Mesodermal cell (in vitro differentiated cells): ENCODE data around the gene PINLYP.
"Not testable (repeated sequence)": the region's sequence is repeated elsewhere in the genome, so short reads cannot be mapped to it uniquely, and the experiment has no call there.

Experiments
- H3K27ac ChIP-seq: 2 replicates; pipeline ENCODE4 v1.7.0; 2013; ENCODE audit warnings: mild to moderate bottlenecking, low read depth, low read length, moderate library complexity; ENCODE audit not compliant: severe bottlenecking
- H3K36me3 ChIP-seq: 2 replicates; pipeline ENCODE4 v1.7.1; 2013; ENCODE audit warnings: mild to moderate bottlenecking, low read length, moderate library complexity; ENCODE audit not compliant: control insufficient read depth, insufficient read depth
- H3K4me1 ChIP-seq: one replicate; pipeline ENCODE4 v1.7.1; 2013; ENCODE audit warnings: mild to moderate bottlenecking, low read length; ENCODE audit not compliant: insufficient read depth, control insufficient read depth, poor library complexity, severe bottlenecking
- H3K4me3 ChIP-seq: 2 replicates; pipeline ENCODE4 v1.7.0; 2013; ENCODE audit warnings: low read length, control low read depth, mild to moderate bottlenecking; ENCODE audit not compliant: insufficient read depth, poor library complexity, severe bottlenecking; ENCODE audit errors: extremely low read depth
- H3K9me3 ChIP-seq: 2 replicates; pipeline ENCODE4 v1.7.1; 2013; ENCODE audit warnings: mild to moderate bottlenecking, low read length, moderate library complexity; ENCODE audit not compliant: control insufficient read depth
- WGBS, 2 experiments: methylation state at CpG; one replicate each; pipeline ENCODE4 v1.1.5; 2013; ENCODE audit warnings: missing lambda C conversion rate in 2 of 2; ENCODE audit not compliant: insufficient coverage in 2 of 2; 5-methylcytosine and 5-hydroxymethylcytosine counted together

PINLYP gene

GRCh38 chr19:43584484-43584883 lies 8.9 kb downstream of the PINLYP start:
- no peaks in the 10 kb centered on the region for H3K9me3 ChIP-seq
- 100% methylated on average over 1 of the region's 1 CpG for WGBS, 2 experiments
- no peaks in the 10 kb centered on the region for H3K4me1 ChIP-seq
- H3K4me3 ChIP-seq, result no peak overlapping the region
- no peak overlapping the region for H3K27ac ChIP-seq
- peaks cover 21% of the 10 kb centered on the region for H3K36me3 ChIP-seq

DNA sequence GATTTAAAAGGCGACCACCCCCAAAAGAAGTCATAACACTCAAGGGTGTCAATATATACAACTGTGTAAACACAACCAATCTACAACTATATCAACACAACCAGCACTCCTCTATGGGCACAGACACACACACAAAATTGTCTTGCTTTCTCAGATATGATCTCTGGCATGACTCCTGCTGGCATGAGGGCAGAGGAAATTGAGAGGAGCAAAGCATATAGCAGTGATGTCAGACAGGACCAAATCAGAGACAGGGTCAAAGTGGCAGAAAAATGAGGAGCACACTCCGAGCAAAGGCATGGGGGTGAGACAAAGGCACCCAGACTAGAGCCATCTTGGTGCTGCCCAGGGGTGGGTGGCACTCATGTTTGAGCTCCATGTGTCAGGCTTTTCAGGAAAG lies 10.7 kb downstream of the PINLYP start:
- WGBS, 2 experiments, result 83 to 93% methylated on average over 2 of the region's 2 CpGs
- no peaks in the 10 kb centered on the region for H3K9me3 ChIP-seq
- H3K4me1 ChIP-seq, result no peaks in the 10 kb centered on the region
- H3K27ac ChIP-seq, result no peak overlapping the region
- no peak overlapping the region for H3K4me3 ChIP-seq
- peaks cover 39% of the 10 kb centered on the region for H3K36me3 ChIP-seq

GRCh38 chr19:43587029-43587428 lies 11.4 kb downstream of the PINLYP start:
- not testable (repeated sequence) for H3K9me3 ChIP-seq
- WGBS, 2 experiments, result 94 to 98% methylated on average over 3 of the region's 3 CpGs

DNA sequence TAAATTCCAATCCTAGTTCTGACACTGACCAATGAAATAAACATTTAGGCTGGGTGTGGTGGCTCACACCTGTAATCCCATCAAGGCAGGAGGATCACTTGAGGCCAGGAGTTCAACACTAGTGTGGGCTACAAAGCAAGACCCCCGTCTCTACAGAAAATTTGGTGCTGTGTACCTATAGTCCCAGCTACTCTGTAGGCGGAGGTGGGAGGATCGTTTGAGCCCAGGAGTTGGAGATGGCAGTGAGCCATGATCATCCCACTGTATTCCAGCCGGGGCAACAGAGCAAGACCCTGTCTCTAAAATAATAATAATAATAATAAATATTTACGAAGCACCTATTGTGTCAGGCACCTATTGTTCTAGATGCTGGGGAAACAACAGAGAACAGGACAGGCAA lies 13.7 kb downstream of the PINLYP start:
- H3K4me3 ChIP-seq, result no peak overlapping the region
- H3K9me3 ChIP-seq, result no peaks in the 10 kb centered on the region
- 100% methylated on average over 1 of the region's 5 CpGs; no CpG with 5 or more reads in 1 of the 2 experiments for WGBS, 2 experiments
- peaks cover 67% of the 10 kb centered on the region for H3K36me3 ChIP-seq
- H3K4me1 ChIP-seq, result no peaks in the 10 kb centered on the region
- H3K27ac ChIP-seq, result no peak overlapping the region

More at GRCh38 chr19:43587029-43587428, 11.4 kb downstream of the PINLYP start:
- H3K27ac ChIP-seq, H3K4me1 ChIP-seq, H3K4me3 ChIP-seq: not testable (repeated sequence)
- H3K36me3 ChIP-seq, result peaks cover 45% of the 10 kb centered on the region

DNA sequence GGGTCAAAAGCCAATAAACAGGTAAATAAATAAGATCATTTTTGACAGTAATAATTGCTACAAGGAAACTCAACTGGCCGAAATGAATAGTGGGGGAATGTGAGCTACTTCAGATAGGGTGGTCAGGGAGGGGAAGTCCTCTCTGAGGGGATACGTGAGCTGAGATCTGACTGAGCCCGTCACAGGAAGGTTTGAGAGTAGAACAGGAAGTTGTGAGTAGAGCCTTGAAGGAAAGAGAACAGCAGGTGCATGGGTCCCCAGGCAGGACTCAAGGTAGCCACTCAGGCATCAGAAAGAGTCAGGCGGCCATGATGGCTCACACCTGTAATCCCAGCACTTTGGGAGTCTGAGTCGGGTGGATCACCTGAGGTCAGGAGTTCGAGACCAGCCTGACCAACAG lies 14.1 kb downstream of the PINLYP start:
- no peak overlapping the region for H3K4me3 ChIP-seq
- H3K27ac ChIP-seq, result no peak overlapping the region
- no peaks in the 10 kb centered on the region for H3K4me1 ChIP-seq
- peaks cover 71% of the 10 kb centered on the region for H3K36me3 ChIP-seq
- H3K9me3 ChIP-seq, result no peaks in the 10 kb centered on the region
- 91 to 98% methylated on average over 4 to 6 of the region's 6 CpGs for WGBS, 2 experiments

GRCh38 chr19:43591904-43592772 lies 16.5 kb downstream of the PINLYP start:
- H3K9me3 ChIP-seq, result no peaks in the 10 kb centered on the region
- H3K27ac ChIP-seq, result no peak overlapping the region
- no peaks in the 10 kb centered on the region for H3K4me1 ChIP-seq
- peaks cover 60% of the 10 kb centered on the region for H3K36me3 ChIP-seq
- WGBS, 2 experiments, result 97 to 99% methylated on average over 45 to 62 of the region's 63 CpGs
- no peak overlapping the region for H3K4me3 ChIP-seq

- Histone ChIP-seq H3K4me1 (no peaks in the 10 kb centered on the region), H3K36me3 (peaks cover 59% of the 10 kb centered on the region), H3K9me3 (no peaks in the 10 kb centered on the region), H3K27ac (no peak overlapping the region), H3K4me3 (no peak overlapping the region)
- WGBS, 2 experiments, result 96% methylated on average over 29 to 37 of the region's 37 CpGs
Measured at GRCh38 chr19:43592800-43593350, 17.3 kb downstream of the PINLYP start.

- Histone ChIP-seq H3K27ac (no peak overlapping the region), H3K36me3 (peaks cover 62% of the 10 kb centered on the region), H3K4me3 (peak overlapping the region; percentile 83), H3K4me1 (no peaks in the 10 kb centered on the region), H3K9me3 (no peaks in the 10 kb centered on the region)
- 89 to 91% methylated on average over 5 to 8 of the region's 10 CpGs for WGBS, 2 experiments
Measured at GRCh38 chr19:43594081-43594697, 18.6 kb downstream of the PINLYP start.

GRCh38 chr19:43594710-43595604 lies 19.4 kb downstream of the PINLYP start:
- Histone ChIP-seq H3K27ac (peak overlapping the region; percentile 100), H3K9me3 (no peaks in the 10 kb centered on the region), H3K36me3 (peaks cover 62% of the 10 kb centered on the region), H3K4me1 (no peaks in the 10 kb centered on the region), H3K4me3 (peak overlapping the region; percentile 83)
- 3 to 6% methylated on average over 59 to 62 of the region's 64 CpGs for WGBS, 2 experiments

- H3K36me3 ChIP-seq, result peaks cover 61% of the 10 kb centered on the region
- WGBS, 2 experiments, result 2 to 3% methylated on average over 15 to 18 of the region's 18 CpGs
Measured at GRCh38 chr19:43595605-43595998, 20.0 kb downstream of the PINLYP start.

More at GRCh38 chr19:43595605-43595998, 20.0 kb downstream of the PINLYP start:
- Histone ChIP-seq H3K4me3 (peak overlapping the region; percentile 83), H3K4me1 (no peaks in the 10 kb centered on the region), H3K9me3 (no peaks in the 10 kb centered on the region), H3K27ac (peak overlapping the region; percentile 100)
